ENCODE measurements around the gene TCAF2. TPM values are rescaled to one million over a fixed set of nuclear protein-coding genes. Genes with fewer than 3 reads are reported as not detected.
A peak's percentile ranks its signal among the peaks of the same experiment; 100 is the strongest.
"Not testable (repeated sequence)": the region's sequence is repeated elsewhere in the genome, so short reads cannot be mapped to it uniquely, and the experiment has no call there.

Gene TCAF2
- total RNA-seq, 4 donors from 2014 or later = 1.6 to 2.9 (median 2.3) TPM

DNA sequence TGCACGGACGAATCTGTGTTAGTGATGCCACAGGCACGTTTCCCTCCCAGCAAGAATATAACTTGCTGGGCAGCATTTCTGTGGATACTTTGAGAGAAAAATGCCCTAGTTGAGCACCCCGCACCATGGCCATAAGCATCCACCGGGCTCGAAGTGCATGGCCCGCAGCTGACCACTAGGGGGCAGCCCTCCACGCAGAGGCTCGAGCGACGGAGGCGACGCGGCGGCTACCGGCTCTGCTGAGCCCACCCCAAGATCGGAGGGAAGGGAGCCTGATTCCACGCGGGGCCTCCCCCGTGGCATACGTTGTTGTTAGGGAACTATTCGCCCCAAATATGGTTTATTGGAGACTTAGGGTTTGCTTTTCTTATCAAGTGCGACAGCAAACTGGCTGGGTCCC, 716 bp upstream of the TCAF2 start:
- TF ChIP-seq, protein P1, sequence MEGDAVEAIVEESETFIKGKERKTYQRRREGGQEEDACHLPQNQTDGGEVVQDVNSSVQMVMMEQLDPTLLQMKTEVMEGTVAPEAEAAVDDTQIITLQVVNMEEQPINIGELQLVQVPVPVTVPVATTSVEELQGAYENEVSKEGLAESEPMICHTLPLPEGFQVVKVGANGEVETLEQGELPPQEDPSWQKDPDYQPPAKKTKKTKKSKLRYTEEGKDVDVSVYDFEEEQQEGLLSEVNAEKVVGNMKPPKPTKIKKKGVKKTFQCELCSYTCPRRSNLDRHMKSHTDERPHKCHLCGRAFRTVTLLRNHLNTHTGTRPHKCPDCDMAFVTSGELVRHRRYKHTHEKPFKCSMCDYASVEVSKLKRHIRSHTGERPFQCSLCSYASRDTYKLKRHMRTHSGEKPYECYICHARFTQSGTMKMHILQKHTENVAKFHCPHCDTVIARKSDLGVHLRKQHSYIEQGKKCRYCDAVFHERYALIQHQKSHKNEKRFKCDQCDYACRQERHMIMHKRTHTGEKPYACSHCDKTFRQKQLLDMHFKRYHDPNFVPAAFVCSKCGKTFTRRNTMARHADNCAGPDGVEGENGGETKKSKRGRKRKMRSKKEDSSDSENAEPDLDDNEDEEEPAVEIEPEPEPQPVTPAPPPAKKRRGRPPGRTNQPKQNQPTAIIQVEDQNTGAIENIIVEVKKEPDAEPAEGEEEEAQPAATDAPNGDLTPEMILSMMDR (IDR thresholded peaks at IDR 0.05 in 4 of 5, conservative IDR thresholded peaks at IDR 0.05 in 1 of 5) = peak in 2 of 5 experiments; percentile 50 to 54
- H3K27me3 ChIP-seq; H3K4me1 ChIP-seq; H3K9me3 ChIP-seq; H3K36me3 ChIP-seq; H3K27ac ChIP-seq; intact Hi-C loops (cut with DNase I; ENCODE audit: low total_unique reads); in situ Hi-C loops (cut with MboI; ENCODE audit: low sequenced_read_pairs in 4 of 4); H3K4me3 ChIP-seq: not testable (repeated sequence)
- ATAC-seq (peak; percentile 61 to 63), DNase-seq (peak; percentile 37 to 43)

- H3K9me3 ChIP-seq; DNase-seq; H3K4me1 ChIP-seq; H3K27ac ChIP-seq; H3K27me3 ChIP-seq; H3K36me3 ChIP-seq; intact Hi-C loops (cut with DNase I; ENCODE audit: low total_unique reads); in situ Hi-C loops (cut with MboI; ENCODE audit: low sequenced_read_pairs in 4 of 4): not testable (repeated sequence)
- H3K4me3 ChIP-seq = peak overlapping the region in 1 of 4 donors; percentile 49
- ATAC-seq = peak; percentile 22 to 28
Observed at GRCh38 chr7:143621175-143621574, 401 bp downstream of the TCAF2 start.

DNA sequence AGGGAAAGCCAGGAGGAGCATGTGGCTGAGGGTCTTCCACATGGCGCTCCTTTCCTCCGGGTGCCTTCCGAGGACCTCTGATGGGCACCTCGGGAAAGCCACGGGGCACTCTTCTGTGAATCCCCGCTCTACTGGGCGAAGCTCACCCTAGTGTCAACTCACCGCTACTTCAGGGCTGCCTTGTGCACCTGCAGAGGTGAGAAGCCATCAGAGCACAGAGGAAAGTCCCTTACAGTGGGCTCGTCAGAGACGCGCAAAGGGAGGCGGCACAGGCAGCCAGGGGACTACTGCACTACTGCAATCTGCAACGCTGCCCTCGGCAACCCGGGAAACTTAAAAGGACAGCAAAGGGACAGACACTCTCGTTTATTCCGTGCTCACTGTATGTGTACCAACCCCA, 1.4 kb downstream of the TCAF2 start:
- intact Hi-C loops (cut with DNase I; ENCODE audit: low total_unique reads); DNase-seq; H3K27me3 ChIP-seq; H3K27ac ChIP-seq; H3K4me1 ChIP-seq; in situ Hi-C loops (cut with MboI; ENCODE audit: low sequenced_read_pairs in 4 of 4); ATAC-seq; H3K36me3 ChIP-seq; H3K9me3 ChIP-seq; H3K4me3 ChIP-seq: not testable (repeated sequence)

GRCh38 chr7:143630653-143631052, 9.9 kb downstream of the TCAF2 start:
- H3K27ac ChIP-seq; DNase-seq; H3K36me3 ChIP-seq; H3K9me3 ChIP-seq; H3K4me3 ChIP-seq; H3K27me3 ChIP-seq; H3K4me1 ChIP-seq; in situ Hi-C loops (cut with MboI; ENCODE audit: low sequenced_read_pairs in 4 of 4); intact Hi-C loops (cut with DNase I; ENCODE audit: low total_unique reads); ATAC-seq: not testable (repeated sequence)

- H3K9me3 ChIP-seq; in situ Hi-C loops (cut with MboI; ENCODE audit: low sequenced_read_pairs in 4 of 4); H3K27ac ChIP-seq; H3K36me3 ChIP-seq; H3K27me3 ChIP-seq; intact Hi-C loops (cut with DNase I; ENCODE audit: low total_unique reads); DNase-seq; ATAC-seq; H3K4me3 ChIP-seq; H3K4me1 ChIP-seq: not testable (repeated sequence)
Observed at GRCh38 chr7:143632506-143632905, 11.7 kb downstream of the TCAF2 start.

DNA sequence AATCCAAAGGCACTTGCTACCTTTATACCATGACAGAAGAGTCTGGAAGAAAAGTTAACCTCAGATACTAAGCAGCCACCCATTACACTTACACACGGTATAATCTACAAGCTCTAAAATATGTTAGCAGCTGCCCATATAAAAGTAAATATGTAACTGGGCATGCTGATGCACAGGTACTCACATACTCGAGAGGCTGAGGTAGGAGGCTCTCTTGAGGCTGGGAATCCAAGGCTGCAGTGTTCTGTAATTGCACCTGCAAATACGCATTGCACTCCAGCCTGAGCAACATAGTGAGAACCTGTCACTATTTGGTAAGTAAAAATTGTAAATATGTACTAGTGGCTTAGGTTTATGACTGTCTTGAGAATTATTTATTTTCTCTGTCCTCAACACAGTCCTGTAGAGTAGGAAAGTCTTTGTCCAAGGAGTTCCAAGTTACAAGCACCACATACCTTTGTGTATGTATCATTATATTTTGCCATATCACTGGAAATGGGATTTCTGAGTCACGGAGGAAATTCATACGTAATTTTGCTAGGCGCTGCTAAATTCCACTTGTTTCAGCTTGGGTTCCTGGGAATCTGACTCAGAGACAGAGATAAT, 12.3 kb downstream of the TCAF2 start:
- not testable (repeated sequence) for ATAC-seq

GRCh38 chr7:143635364-143636240, 14.8 kb downstream of the TCAF2 start:
- H3K4me1 ChIP-seq; H3K36me3 ChIP-seq; H3K9me3 ChIP-seq; H3K27ac ChIP-seq; DNase-seq; intact Hi-C loops (cut with DNase I; ENCODE audit: low total_unique reads); ATAC-seq; in situ Hi-C loops (cut with MboI; ENCODE audit: low sequenced_read_pairs in 4 of 4); H3K4me3 ChIP-seq; H3K27me3 ChIP-seq: not testable (repeated sequence)

More for the DNA sequence above, 12.3 kb downstream of the TCAF2 start:
- H3K9me3 ChIP-seq; DNase-seq; in situ Hi-C loops (cut with MboI; ENCODE audit: low sequenced_read_pairs in 4 of 4); H3K4me1 ChIP-seq; H3K27me3 ChIP-seq; intact Hi-C loops (cut with DNase I; ENCODE audit: low total_unique reads); H3K36me3 ChIP-seq; H3K27ac ChIP-seq; H3K4me3 ChIP-seq: not testable (repeated sequence)

DNA sequence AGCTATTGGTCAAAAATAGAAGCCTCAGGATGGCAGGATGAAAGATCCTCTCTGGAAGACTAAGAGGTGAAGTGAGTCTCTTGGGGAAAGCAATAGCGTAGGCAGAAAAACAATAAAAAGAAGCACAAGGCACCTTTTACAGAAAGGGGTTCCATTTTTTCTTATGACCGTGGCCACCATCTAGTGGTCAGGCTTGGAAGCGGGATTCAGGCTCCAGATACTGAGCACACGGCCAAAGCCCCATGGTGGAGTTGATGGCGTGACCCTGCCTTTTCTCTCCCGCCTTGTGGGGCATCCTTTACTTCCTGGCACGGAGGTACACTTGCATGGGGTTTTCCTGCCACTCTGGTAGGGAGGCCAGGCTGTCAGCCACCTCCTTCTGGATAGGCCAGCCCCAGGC, 18.6 kb downstream of the TCAF2 start:
- H3K27ac ChIP-seq; H3K4me1 ChIP-seq; in situ Hi-C loops (cut with MboI; ENCODE audit: low sequenced_read_pairs in 4 of 4); DNase-seq; H3K9me3 ChIP-seq; H3K36me3 ChIP-seq; H3K4me3 ChIP-seq; intact Hi-C loops (cut with DNase I; ENCODE audit: low total_unique reads); ATAC-seq; H3K27me3 ChIP-seq: not testable (repeated sequence)

DNA sequence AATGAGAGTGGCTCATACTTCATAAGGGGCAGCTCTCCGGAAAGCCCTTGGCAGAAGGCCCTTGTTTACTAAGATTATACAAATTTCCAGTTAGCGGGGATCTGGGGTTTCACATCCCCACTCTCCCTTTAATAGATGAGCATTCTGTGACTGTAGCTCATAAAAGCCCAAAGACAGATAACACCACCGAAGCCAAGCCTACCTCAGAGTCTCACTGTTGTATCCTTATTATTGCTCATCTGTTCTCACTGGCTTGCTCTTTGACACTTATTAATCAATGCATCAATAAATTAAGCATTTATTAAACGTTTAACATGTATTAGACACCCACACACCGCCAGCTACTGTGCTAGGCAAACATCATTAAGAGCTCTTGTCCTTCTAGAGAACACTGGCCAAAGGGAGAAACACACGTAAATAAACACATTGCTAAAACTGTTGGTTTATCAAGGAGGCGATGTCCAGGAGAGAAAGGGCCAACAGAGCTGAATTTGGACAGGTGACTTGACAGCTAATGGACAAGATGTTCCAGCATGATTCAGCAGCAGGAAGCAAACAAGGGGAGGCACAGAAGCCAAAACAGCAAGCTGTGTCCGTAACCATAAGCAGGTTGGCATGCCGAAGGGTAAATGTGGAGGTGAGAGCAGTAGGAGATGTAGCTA, 19.9 kb downstream of the TCAF2 start:
- H3K36me3 ChIP-seq; intact Hi-C loops (cut with DNase I; ENCODE audit: low total_unique reads); H3K27me3 ChIP-seq; in situ Hi-C loops (cut with MboI; ENCODE audit: low sequenced_read_pairs in 4 of 4); H3K9me3 ChIP-seq; H3K4me1 ChIP-seq; H3K27ac ChIP-seq; DNase-seq; H3K4me3 ChIP-seq: not testable (repeated sequence)
- ATAC-seq = peak in 1 of 2 donors; percentile 30

DNA sequence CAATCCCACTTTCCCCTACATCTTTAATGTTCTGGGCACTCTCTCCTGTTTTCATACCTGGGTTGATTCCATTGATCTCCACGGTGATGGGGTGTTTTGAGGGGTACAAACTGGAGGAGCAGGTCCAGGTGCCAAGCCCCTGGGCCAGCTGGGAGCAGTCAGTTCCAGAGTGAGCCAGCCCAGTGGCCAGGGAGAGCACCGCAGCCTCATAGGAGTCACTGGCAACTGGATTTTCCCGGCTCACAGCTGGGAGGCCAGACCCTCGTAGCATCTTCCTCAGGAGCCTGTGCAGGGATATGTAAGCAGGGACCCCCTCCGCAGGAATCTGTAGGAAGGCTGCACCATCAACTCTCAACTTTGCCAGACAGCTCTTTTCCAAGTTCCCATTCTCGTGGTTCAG, 25.8 kb downstream of the TCAF2 start:
- DNase-seq; H3K9me3 ChIP-seq; H3K27ac ChIP-seq; H3K27me3 ChIP-seq; in situ Hi-C loops (cut with MboI; ENCODE audit: low sequenced_read_pairs in 4 of 4); ATAC-seq; H3K36me3 ChIP-seq; H3K4me3 ChIP-seq; H3K4me1 ChIP-seq; intact Hi-C loops (cut with DNase I; ENCODE audit: low total_unique reads): not testable (repeated sequence)

All from gastrocnemius medialis (tissue), 4 donors.